ENCODE measurements around the gene CMIP.

GRCh38 chr16:81652798-81653505 lies 208.3 kb downstream of the CMIP start:
- TF ChIP-seq CTCF (IDR thresholded peaks at IDR 0.05) (no peak), POLR2A (IDR thresholded peaks at IDR 0.05) (no peak)

Measured in esophagus squamous epithelium (tissue), 4 donors.